Measurements from ENCODE around the gene COL27A1.
"Not testable (repeated sequence)": the region's sequence is repeated elsewhere in the genome, so short reads cannot be mapped to it uniquely, and the experiment has no call there.

The COL27A1 gene

GRCh38 chr9:114185570-114186490, 30.5 kb downstream of the COL27A1 start:
- no peak for DNase-seq (ENCODE audit: low spot score)

DNA sequence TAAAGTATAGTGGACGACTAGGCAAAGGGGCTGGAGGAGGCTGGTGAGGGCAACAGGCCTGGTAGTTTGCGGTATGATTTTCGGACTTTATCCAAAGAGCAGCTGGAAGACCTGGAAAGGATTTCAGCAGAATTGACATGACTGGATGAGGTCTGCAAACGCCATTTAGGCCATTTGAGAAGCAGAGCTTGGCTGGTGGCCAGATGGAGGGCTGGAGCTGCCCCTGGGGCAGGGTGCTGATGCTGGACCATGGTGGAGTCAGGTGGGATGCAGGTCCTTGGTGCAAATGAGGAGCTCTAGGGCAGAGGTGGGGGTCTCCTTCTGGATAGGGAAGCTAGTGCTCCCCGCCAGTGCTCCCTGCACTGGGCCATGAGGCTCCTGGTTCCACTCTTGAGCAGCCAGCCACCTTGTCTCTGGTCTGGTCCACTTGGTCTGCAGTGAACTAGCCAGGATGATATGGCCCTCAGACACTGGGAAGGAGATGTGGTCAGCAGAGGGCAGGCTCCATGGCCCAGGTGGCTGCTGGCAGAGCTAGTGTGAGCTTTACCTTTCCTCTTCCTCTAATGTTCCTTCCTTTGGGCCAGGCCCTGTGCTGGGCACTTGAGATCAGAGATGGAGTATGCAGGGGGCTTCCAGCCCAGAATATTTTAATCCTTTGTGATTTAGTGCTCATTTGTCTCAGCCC, 31.4 kb downstream of the COL27A1 start:
- no peak for DNase-seq (ENCODE audit: low spot score)

GRCh38 chr9:114187827-114188226, 32.5 kb downstream of the COL27A1 start:
- DNase-seq (ENCODE audit: low spot score) = no peak

GRCh38 chr9:114189823-114190562, 34.7 kb downstream of the COL27A1 start:
- no peak for DNase-seq (ENCODE audit: low spot score)

DNA sequence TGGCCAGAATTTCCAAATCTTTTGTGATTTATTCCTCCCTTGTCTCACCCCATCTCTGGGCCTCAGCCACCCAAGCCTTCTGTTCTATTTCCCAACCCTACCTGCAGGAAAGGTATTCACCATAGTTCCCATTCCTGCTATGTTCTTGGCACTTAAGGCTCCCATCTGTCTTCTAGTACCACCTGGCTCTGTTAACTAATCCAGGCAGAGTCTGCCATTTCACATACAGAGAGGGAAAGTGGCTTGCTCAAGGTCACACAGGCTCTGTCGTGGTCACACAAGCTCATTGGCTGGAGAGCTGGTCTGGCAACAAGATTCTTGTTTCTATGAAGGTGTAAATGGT, 35.2 kb downstream of the COL27A1 start:
- no peak for DNase-seq (ENCODE audit: low spot score)

GRCh38 chr9:114191402-114191801, 36.1 kb downstream of the COL27A1 start:
- not testable (repeated sequence) for DNase-seq (ENCODE audit: low spot score)

GRCh38 chr9:114192539-114192938, 37.2 kb downstream of the COL27A1 start:
- no peak for DNase-seq (ENCODE audit: low spot score)

DNA sequence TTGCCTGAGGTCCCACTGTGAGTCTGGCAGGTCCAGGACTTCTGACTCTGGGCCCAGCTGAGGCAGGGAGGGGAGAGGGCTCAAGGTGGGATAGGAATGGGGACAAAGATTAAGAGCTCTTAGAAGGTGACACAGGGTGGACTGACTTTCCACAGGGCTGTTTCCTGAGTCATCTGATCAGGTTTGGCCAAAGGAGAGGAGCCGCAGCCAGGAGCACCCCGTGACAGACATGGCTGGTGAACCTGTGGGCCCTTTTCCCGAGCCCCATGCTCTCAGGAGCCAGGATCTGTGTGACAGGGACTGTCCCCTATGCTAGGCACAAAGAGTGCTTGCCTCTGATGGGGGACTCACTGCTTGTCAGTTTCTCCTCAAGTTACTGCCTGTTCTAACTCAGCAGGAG, 37.8 kb downstream of the COL27A1 start:
- no peak for DNase-seq (ENCODE audit: low spot score)

GRCh38 chr9:114196117-114196516, 40.8 kb downstream of the COL27A1 start:
- DNase-seq (ENCODE audit: low spot score) = no peak

- DNase-seq (ENCODE audit: low spot score) = no peak
Measured at GRCh38 chr9:114196979-114197622, 41.8 kb downstream of the COL27A1 start.

- DNase-seq (ENCODE audit: low spot score) = no peak
Measured at GRCh38 chr9:114198249-114199040, 43.1 kb downstream of the COL27A1 start.

- no peak for DNase-seq (ENCODE audit: low spot score)
Measured at GRCh38 chr9:114200721-114201300, 45.5 kb downstream of the COL27A1 start.

GRCh38 chr9:114202396-114202795, 47.1 kb downstream of the COL27A1 start:
- no peak for DNase-seq (ENCODE audit: low spot score)

DNA sequence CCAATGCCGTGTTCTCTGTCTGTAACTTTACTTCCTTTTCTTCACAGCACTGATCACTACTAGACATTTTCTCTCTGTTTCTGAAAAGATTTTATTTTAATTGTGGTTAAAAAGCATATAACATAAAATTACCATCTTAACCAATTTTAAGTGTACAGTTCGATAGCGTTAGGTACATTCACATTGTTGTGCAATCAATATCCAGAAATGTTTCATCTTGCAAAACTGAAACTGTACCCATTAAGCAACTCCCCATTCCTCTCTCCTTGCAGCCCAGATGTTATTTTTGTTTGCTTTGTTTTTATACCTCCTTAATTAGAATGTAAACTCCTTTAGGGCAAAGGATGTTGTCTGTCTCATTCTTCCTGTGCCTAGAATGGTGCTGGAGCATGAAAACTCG, 47.5 kb downstream of the COL27A1 start:
- no peak for DNase-seq (ENCODE audit: low spot score)

DNA sequence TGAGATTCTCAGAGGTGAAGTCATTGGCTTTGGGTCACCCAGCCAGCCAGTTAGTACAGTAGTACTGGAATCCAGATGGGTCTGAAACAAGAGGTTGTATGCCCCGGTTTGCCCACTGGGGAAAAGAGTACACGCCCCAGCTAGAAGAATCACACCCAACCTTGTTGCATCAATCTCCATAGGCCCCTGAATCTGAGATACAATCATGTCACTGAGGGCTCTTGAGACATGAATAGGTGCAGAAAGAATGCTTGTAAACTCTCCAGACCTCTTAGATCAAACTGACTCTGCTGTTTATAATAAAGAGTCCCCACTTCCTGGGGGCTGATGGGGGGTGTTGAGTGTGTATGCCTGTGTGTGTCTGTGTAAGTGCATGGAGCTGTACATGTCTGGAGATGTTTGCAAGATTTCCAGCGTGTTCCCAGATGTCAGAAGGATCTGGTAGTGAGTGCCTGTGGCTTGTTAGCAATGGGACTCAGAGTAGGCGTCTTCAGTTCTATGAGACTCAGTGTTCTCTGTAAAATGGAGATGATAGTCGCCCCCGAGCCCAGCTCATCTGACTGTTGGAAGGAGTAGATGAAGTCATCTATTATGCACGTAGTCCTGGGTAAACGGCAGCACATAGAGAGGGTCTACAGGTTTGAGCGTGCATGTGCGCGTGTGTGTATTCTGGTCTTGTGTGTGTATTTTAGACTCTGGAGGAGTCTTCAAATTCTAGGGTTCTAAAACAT, 48.2 kb downstream of the COL27A1 start:
- no peak for DNase-seq (ENCODE audit: low spot score)

DNA sequence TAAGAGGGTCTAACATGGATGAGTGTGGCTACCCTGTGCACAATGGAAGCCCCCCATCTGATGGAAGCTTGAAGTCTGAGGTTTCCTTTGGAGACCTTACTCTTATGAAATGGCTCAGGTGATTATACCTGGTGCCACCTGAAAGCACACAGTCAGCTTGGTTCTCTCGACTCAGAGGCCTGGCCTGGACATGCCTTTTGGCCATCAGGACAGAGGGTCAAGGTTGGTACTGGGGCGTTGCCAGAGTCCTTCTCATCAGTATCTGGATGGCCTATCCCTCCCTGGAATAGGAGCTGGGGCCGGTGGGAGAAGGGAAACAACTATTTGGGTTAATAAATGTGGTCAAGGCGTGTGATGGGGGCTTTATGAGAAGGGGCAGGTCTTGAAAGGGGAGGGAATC, 48.9 kb downstream of the COL27A1 start:
- DNase-seq (ENCODE audit: low spot score) = no peak

- no peak for DNase-seq (ENCODE audit: low spot score)
Measured at GRCh38 chr9:114205171-114206015, 50.1 kb downstream of the COL27A1 start.

DNA sequence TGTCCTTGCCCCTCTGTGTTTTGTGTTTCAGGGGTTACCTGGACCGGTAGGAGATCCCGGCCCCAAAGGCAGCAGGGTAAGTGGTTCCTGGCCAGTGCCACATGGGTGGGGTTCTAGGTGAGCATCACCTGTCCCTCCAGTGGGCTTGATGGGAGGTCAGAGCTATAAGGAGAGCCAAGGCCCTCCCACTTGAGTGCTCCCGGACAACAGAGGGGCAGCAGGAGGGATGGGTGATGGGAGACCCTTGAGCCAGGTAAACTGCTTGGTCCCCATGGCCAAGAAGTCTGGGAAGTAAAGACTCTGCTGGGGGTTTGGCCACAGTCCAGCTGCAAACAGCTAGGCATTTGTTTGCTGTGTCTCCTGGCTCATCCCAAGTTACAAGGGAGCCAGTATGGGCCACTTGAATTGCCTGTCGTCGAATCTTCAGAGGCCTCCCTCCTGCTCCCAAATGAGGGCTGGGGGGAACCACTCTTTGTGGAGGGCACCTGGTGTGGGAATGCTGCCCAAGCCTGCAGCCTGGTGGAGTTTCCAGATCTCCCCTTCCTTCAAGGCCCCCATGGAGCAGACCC, 51.0 kb downstream of the COL27A1 start:
- DNase-seq (ENCODE audit: low spot score) = no peak
